Activated T-helper 9 cell treated with anti-CD3 and anti-CD28 coated beads, Interleukin-2, amount 50 U/mL, for 16 hours (primary cell): ENCODE data around the gene CEACAM16.
"Not testable (repeated sequence)": the region's sequence is repeated elsewhere in the genome, so short reads cannot be mapped to it uniquely, and the experiment has no call there.

Source experiments
- DNase-seq: peaks from one replicate; pipeline ENCODE4 v3.0.0-alpha.2; 2020; ENCODE audit warnings: low read depth

Gene CEACAM16

GRCh38 chr19:44677019-44677811, 21.7 kb upstream of the CEACAM16 start:
- DNase-seq = no peak

DNA sequence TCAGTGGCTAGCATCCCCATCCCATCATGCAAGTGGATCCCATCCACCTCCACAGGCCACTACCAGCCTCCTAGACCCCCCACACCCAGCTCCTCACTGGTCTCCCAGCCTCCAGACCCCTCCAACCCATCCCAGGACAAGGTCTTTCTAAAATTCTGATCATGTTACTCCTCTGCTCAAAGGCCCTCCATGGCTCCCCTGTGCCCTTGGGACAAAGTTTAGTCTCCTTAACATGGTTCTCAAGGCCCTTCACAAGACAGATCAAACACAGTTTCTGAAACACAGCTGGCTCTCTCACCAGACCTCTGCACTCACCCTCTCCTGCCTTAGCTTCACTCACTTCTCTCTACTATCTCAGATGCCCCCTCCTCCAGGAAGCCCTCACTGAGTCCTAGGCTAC, 18.4 kb upstream of the CEACAM16 start:
- DNase-seq = no peak

- DNase-seq = no peak
These were observed 16.8 kb upstream of the CEACAM16 start for GRCh38 chr19:44681992-44682790.

GRCh38 chr19:44682807-44683206, 16.1 kb upstream of the CEACAM16 start:
- DNase-seq = no peak

DNA sequence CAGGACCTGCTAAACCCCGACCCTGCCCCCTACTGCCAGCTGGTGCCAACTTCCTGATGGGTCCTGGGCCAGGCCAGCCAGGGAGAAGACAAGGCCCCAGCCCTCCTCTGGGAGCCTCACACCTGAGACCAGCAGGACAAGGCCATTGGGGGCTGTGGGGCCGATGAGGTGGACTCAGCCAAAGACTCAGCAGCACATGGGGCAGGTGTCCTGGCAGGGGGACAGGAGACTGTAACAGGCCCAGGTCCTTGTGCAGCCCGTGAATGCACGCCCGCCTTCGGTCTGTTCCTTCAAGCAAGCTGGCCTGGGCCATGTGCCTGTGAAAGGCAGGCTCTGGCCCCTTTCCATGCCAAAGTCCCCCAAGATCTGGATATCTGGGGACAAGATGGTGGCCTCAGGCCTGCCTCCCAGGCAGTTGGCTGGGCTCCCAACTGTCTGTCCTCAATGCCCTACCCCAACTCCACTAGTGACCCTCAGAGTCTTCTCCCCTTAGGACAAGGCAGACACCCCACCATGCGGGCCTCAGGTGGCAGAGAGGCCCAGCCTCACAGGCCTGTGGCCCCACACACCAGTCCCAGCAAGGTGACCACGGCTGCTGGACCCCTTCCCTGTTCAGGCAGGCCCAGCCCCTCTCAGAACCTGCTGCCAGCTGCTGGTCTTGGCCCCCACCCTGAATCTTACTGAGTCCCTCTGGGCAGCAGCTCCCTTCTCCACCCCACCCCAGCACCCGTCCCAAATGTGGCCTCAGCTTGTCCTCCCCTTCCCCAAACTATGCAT, 15.3 kb upstream of the CEACAM16 start:
- no peak for DNase-seq

DNA sequence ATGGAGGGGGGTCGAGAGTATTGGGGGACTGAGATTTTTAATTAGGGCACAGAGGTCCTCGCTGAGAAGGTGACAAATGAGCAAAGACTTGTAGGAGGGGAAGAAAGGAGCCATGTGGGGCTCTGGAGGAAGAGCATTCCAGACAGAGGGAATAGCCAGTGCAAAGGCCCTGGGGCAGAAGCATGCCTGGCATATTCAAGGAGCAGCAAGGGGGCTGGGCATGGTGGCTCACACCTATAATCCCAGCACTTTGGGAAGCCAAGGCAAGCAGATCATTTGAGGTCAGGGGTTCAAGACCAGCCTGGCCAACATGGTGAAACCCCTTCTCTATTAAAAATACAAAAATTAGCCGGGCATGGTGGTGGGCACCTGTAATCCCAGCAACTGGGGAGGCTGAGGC, 14.6 kb upstream of the CEACAM16 start:
- not testable (repeated sequence) for DNase-seq

- DNase-seq = no peak
These were observed 13.8 kb upstream of the CEACAM16 start for GRCh38 chr19:44684892-44685863.

DNA sequence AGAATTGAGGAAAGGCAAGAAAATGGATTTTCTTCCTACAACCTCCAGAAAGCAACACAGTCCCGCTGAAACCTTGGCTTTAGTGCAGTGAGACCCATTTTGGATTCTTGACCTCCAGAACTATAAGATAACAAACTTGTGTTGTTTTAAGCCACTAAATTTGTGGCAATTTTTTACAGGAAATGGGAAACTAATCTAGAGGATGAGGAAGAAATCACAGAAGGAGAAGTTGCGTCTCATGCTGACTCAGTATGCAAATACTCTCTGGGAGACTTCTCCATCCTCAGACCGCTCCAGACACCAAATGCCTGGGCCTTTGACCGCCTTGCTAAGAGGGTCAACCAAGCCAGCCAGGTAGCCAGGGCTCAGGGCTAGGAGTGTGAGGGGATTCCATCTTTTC, 13.1 kb upstream of the CEACAM16 start:
- no peak for DNase-seq

DNA sequence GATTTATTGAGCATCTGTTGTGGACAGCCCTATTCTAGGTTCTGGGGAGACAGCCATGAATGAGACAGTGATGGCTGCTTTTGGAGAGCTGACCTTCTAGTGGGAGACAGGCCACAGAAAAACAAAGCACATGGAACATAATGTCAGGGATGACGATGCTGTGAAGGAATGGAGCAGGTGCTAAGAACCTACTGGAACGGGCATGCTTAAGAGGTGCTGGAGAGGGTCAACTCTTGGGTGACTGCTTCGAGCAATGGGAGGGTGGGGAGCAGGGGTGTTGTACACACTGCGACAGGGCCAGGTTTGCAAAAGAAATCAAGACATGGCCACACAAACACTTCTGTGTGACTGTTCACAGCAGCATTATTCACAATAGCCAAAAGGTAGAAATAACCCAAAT, 12.1 kb upstream of the CEACAM16 start:
- DNase-seq = no peak

- DNase-seq = no peak
These were observed 11.1 kb upstream of the CEACAM16 start for GRCh38 chr19:44687888-44688287.

DNA sequence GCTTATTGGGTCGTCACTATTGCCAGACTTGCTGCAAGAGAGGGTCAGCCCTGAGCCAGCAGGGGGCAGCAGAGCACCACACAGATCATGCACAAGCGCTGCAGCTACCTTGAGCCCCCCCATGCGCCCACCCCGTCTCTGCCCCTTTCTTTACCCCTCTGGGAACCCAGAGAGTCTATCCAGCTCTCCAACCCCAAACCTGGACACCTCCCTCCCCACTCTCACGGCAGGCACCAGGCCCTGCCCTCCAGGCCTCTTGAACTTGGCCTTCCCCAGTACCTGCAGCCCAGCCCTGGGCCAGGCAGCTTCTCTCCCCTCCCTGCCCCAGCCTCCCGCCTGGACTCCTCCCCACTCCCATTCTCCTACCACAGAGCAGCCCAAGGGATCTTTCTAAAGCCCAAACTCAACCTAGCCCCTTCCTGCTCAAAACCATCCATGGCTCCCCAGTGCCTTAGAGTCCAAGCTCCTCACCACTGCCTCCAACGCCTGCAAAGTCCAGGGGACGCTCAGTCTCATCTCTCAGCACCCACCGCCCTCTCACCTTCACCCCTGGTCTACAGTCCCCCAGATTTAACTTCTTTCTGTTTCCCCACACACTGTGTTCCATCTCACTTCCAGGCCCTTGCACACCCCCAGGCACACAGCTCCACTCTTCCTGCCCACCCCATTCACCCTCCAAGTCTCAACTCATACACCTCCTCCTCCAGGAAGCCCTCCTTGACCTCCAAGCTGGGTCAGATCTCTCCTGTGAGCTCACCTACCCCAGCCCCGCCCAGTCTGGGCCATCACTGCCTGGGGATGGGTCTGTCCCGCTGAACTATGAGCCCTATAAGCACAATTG, 9.4 kb upstream of the CEACAM16 start:
- peak; percentile 69 for DNase-seq

DNA sequence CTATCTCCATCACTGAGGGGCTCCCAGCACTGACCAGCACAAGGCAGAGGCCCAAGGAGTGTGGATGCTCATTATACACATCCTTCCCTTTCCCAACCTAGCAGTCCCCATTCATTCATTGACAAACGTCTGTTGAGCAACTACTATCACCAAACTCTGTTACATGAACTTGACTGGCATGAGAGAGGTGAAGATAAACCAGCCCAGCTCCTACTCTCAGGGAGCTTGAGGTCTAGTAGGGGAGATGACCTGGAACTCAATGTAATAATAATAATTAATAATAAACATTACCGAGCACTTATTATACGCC, 8.9 kb upstream of the CEACAM16 start:
- DNase-seq = no peak

DNA sequence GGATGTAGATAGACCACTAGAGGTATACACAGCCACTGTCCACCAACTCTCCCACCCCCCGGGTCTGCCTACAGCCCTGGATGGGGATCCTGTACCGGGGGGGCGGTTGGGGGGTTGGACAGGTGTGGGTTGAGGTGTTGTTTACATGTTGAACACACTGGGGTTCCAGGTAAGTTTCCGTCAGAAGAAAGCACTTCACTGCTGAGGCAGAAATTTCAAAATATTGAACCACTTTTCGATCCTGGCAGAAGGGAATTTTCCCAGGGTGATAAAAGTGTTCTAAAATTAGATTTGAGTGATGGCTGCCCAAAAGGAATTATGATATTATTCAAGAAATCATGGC, 6.6 kb upstream of the CEACAM16 start:
- DNase-seq = no peak

DNA sequence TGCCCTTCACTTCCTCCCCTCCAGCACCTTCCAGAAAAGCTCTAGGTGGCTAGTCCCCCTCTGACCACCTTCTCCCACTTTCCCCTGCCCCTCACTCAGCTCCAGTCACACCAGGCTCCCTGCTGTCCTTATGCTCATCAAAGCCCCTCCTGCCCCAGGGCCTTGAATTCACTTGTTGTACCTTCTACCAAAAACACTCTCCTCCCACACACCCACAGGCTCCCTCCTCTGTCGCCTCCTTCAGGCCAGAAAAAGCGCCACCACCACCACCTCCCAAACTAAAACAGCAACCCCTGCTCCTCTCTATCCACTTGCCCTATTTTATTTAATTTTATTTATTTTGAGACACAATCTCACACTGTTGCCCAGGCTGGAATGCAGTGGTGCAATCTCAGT, 4.8 kb upstream of the CEACAM16 start:
- DNase-seq = peak; percentile 6

- DNase-seq = no peak
These were observed 1.8 kb upstream of the CEACAM16 start for GRCh38 chr19:44696939-44697669.

DNA sequence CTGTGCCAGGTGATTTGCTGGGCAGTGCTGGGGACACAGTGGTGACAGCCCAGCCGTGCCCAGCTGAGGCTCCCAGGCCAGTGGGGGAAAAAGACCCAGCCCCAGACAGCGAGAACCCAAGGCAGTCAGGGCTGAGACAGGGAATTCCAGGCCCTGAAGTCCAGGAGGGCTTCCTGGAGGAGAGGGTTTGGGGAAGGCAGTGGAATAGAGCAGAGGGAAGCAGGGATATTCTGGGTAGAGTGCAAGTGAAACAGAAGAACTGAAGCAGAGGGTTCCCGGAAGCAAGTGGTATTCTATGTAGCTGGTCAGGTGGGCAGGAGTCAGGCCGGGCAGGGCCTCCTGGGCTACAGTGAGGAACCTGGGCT, 1.3 kb upstream of the CEACAM16 start:
- DNase-seq = no peak

- DNase-seq = no peak
These were observed 1.6 kb downstream of the CEACAM16 start for GRCh38 chr19:44700547-44700946.

DNA sequence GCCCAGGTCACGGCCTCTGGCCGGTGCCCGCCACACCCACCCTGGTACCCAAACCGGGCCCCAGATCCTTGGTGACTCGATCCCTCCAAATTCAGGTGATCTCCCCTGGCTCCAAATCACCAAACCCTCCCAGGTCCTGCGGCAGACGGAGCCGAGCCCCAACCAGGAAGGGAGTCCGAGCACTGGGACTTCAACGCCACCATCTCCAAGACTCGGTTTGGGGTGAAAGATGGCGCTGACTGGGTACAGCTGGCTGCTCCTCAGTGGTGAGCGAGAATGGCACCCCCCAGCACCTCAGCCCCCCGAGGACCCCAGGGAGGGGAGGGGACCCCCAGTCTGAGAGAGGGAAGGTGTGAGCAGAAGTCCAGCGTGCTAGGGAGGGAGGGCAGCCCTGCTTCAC, 2.3 kb downstream of the CEACAM16 start:
- no peak for DNase-seq

DNA sequence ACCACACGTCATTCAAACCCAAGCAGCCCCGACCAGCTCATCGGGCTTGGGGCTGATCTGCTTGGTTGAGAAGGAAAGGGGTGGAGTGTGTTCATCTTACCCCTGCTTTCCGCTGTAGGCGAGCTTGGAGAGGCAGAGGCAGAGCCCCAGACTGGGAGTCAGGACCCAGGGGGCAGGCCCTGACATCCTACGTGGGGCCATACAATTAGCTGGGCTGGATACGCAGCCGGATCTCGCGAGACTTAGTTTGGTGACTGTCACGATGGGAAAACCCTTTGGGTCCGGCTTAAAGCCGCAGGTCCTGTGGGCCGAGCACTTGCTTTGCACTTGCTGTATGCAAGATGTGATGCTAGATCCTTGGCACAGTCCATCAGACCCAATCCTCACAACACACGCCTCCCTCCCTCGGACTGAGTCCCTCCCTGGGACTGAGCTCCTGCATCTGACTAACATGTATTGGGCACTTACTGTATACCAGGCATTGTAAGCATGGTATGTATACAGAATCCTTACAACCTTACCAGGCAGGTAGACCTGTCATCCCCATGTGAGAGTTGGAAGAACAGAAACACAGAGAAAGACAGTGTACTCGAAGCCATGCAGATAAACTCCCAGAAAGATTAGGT, 3.7 kb downstream of the CEACAM16 start:
- no peak for DNase-seq
